LNCaP clone FGC (cell line): ENCODE measurements around the gene RMDN3.

Source experiments
- DNase-seq: peaks from one replicate; pipeline ENCODE4 v3.0.0-alpha.2; 2011; ENCODE audit warnings: low read depth
- H3K4me3 ChIP-seq: 2 replicates; pipeline ENCODE4 v1.5.1; 2011; ENCODE audit warnings: mild to moderate bottlenecking, low read depth, low read length, control low read depth
- TF ChIP-seq, protein P1 (sequence below): IDR thresholded peaks from 2 replicates; pipeline ENCODE4 v1.5.1; 2012; ENCODE audit warnings: mild to moderate bottlenecking; ENCODE audit not compliant: control insufficient read depth, insufficient read depth; ENCODE audit errors: extremely low read depth

The RMDN3 gene

DNA sequence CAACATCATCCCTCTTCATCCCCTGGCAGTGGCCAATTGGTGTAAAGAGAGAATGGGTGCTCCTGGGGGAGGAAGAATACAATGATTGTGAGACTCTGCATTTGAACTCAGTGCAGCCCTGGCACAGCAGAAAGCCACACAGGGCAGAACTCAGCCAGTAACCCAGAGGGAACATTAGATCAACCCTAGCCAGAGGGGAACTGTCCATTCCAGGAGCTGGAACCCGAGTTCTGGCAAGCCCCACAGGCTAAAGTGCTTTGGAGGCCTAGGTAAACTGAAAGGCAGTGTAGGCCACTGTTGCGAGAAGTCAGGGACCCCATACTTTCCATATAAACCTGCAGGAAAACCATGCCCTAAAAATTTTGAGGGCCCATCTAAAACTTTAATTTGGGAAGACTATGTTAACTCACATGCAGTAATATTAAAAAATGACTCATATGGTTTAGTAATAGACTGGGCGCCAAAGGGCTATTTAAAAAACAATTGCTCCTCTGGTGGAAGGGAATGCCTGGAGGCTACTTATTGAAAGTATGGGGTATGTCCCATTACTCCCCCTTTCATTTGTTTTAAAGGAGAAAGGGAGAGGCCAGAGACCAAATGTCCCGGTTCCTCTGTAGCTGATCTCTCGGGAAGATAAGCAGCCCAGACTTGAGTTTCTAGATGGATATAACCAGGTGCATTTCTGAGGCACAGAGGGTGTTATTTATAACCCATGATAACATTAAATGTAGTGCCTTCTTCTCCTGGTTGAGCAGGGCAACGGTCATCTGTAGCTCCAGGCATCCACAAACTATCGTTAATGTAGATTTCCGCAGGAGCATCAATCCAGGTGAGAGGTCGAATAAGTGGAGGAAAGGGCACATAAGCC is 65.9 kb downstream of the RMDN3 start:
- no peak overlapping the region for H3K4me3 ChIP-seq
- no peak for DNase-seq
- TF ChIP-seq, protein P1, sequence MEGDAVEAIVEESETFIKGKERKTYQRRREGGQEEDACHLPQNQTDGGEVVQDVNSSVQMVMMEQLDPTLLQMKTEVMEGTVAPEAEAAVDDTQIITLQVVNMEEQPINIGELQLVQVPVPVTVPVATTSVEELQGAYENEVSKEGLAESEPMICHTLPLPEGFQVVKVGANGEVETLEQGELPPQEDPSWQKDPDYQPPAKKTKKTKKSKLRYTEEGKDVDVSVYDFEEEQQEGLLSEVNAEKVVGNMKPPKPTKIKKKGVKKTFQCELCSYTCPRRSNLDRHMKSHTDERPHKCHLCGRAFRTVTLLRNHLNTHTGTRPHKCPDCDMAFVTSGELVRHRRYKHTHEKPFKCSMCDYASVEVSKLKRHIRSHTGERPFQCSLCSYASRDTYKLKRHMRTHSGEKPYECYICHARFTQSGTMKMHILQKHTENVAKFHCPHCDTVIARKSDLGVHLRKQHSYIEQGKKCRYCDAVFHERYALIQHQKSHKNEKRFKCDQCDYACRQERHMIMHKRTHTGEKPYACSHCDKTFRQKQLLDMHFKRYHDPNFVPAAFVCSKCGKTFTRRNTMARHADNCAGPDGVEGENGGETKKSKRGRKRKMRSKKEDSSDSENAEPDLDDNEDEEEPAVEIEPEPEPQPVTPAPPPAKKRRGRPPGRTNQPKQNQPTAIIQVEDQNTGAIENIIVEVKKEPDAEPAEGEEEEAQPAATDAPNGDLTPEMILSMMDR: no peak
